ENCODE measurements around the gene PRKD1. TPM values are rescaled to one million over a fixed set of nuclear protein-coding genes. Genes with fewer than 3 reads are reported as not detected.

Gene PRKD1
- polyA plus RNA-seq, 1 of the 3 experiments (the other 2 are of a cell fraction): 0.07 TPM

- H3K27me3 ChIP-seq (ENCODE audit: insufficient read depth): no peaks in the 10 kb centered on the region; the same call in 1 of the 2 replicates
- no peaks in the 10 kb centered on the region for H3K4me1 ChIP-seq (ENCODE audit: control insufficient read depth in 1 of 2, insufficient read depth in 2 of 2, low read depth in 1 of 2, low read length in 1 of 2)
- no peak overlapping the region for H3K9ac ChIP-seq
- no peak overlapping the region for H3K27ac ChIP-seq (ENCODE audit: low read depth in 2 of 2, low read length in 1 of 2)
- 8% methylated on average over 5 of the region's 5 CpGs for WGBS (ENCODE audit: low lambda C conversion rate)
- H3K9me2 ChIP-seq: no peaks in the 10 kb centered on the region
- no peak overlapping the region for H3K4me3 ChIP-seq (ENCODE audit: low read depth in 2 of 2, low read length in 1 of 2)
- no peak overlapping the region for H2AFZ ChIP-seq (ENCODE audit: low read depth)
- DNase-seq: no peak
- no peaks in the 10 kb centered on the region for H3K79me2 ChIP-seq (ENCODE audit: insufficient read depth)
- H3K9me3 ChIP-seq: no peaks in the 10 kb centered on the region
- CTCF ChIA-PET: no interaction called here
- no peaks in the 10 kb centered on the region for H3F3A ChIP-seq (replicated peaks; ENCODE audit: insufficient read depth)
- TF ChIP-seq RAD21 (IDR thresholded peaks at IDR 0.05; ENCODE audit: low read length) (no peak), ZBTB33 (IDR thresholded peaks at IDR 0.05; ENCODE audit: borderline replicate concordance, low read depth) (no peak), TCF12 (IDR thresholded peaks at IDR 0.05) (no peak), NRF1 (IDR thresholded peaks at IDR 0.05; ENCODE audit: low read depth, low read length) (no peak), GABPA (IDR thresholded peaks at IDR 0.05; ENCODE audit: low read depth) (no peak), REST (IDR thresholded peaks at IDR 0.05; ENCODE audit: low read depth, low read length) (no peak), FOXJ3 (CRISPR knock-in tag; IDR thresholded peaks at IDR 0.05) (no peak), RFX5 (IDR thresholded peaks at IDR 0.05; ENCODE audit: low read length) (no peak)
- TF ChIP-seq, protein P1, sequence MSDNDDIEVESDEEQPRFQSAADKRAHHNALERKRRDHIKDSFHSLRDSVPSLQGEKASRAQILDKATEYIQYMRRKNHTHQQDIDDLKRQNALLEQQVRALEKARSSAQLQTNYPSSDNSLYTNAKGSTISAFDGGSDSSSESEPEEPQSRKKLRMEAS (IDR thresholded peaks at IDR 0.05; ENCODE audit: low read depth): no peak
- TF ChIP-seq, protein P2, sequence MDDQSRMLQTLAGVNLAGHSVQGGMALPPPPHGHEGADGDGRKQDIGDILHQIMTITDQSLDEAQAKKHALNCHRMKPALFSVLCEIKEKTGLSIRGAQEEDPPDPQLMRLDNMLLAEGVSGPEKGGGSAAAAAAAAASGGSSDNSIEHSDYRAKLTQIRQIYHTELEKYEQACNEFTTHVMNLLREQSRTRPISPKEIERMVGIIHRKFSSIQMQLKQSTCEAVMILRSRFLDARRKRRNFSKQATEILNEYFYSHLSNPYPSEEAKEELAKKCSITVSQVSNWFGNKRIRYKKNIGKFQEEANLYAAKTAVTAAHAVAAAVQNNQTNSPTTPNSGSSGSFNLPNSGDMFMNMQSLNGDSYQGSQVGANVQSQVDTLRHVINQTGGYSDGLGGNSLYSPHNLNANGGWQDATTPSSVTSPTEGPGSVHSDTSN (IDR thresholded peaks at IDR 0.05): no peak
- TF ChIP-seq, protein P3, sequence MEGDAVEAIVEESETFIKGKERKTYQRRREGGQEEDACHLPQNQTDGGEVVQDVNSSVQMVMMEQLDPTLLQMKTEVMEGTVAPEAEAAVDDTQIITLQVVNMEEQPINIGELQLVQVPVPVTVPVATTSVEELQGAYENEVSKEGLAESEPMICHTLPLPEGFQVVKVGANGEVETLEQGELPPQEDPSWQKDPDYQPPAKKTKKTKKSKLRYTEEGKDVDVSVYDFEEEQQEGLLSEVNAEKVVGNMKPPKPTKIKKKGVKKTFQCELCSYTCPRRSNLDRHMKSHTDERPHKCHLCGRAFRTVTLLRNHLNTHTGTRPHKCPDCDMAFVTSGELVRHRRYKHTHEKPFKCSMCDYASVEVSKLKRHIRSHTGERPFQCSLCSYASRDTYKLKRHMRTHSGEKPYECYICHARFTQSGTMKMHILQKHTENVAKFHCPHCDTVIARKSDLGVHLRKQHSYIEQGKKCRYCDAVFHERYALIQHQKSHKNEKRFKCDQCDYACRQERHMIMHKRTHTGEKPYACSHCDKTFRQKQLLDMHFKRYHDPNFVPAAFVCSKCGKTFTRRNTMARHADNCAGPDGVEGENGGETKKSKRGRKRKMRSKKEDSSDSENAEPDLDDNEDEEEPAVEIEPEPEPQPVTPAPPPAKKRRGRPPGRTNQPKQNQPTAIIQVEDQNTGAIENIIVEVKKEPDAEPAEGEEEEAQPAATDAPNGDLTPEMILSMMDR (IDR thresholded peaks at IDR 0.05): no peak
- no peak overlapping the region for H3K4me2 ChIP-seq
- POLR2A ChIA-PET: no interaction called here
- no peaks in the 10 kb centered on the region for H4K20me1 ChIP-seq (ENCODE audit: insufficient read depth)
- no peaks in the 10 kb centered on the region for H3K36me3 ChIP-seq (replicated peaks in 1 of 2; ENCODE audit: control insufficient read depth in 1 of 2, insufficient read depth in 2 of 2, low read length in 1 of 2)
These were observed 320.5 kb downstream of the PRKD1 start for GRCh38 chr14:29607169-29607568.

All from SK-N-SH (cell line).